Right kidney (tissue), 9 donors: ENCODE measurements around the gene STIL.
"Not testable (repeated sequence)": the region's sequence is repeated elsewhere in the genome, so short reads cannot be mapped to it uniquely, and the experiment has no call there.

Experiments used
- DNase-seq: peaks from one replicate; pipeline ENCODE4 v3.0.0-alpha.2; 2016
- long read RNA-seq, 8 donors: transcript quantifications; one replicate each; lab custom pipeline, GENCODE V29; 2026

STIL gene
- long read RNA-seq, donor 1, partial matches to known transcripts: 0 of 59 reads
- long read RNA-seq, donor 1, other reads (novel, unspliced or antisense): 59 of 59 reads
- long read RNA-seq, donor 2: 0 reads
- long read RNA-seq, donor 3, partial matches to known transcripts: 0 of 1 reads
- long read RNA-seq, donor 3, other reads (novel, unspliced or antisense): 0 of 1 reads
- long read RNA-seq, donor 4, partial matches to known transcripts: 0 of 1 reads
- long read RNA-seq, donor 4, other reads (novel, unspliced or antisense): 0 of 1 reads
- long read RNA-seq, donor 5: 0 reads
- long read RNA-seq, donor 6: 0 reads
- long read RNA-seq, donor 7: 0 reads
- long read RNA-seq, donor 8, partial matches to known transcripts: 5 of 5 reads
- long read RNA-seq, donor 8, other reads (novel, unspliced or antisense): 0 of 5 reads

GRCh38 chr1:47313915-47314664 is at the start of gene STIL:
TSS of gene STIL (minus strand) at chr1:47314147. CDS start at chr1:47310319, 3,828 bp downstream.
- DNase-seq: peak; percentile 86

DNA sequence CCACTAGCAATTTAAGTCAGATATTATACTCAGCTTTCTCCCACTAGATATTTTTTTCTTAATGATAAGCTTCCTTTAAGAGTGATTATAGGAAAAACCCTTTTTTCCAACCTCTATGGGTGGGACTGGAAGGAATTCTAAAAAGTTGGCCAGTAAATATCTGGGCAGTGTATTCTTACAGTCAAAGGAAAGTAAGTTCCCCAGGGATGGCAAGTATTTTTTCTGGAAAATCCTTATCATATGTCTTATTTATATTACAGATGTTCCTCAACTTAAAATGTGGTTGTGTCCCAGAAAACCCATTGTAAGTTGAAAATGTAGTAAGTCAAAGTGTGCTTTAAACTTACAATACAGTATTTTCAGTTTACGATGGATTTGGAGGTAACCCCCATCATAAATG is 48.9 kb upstream of the STIL start:
- no peak for DNase-seq

DNA sequence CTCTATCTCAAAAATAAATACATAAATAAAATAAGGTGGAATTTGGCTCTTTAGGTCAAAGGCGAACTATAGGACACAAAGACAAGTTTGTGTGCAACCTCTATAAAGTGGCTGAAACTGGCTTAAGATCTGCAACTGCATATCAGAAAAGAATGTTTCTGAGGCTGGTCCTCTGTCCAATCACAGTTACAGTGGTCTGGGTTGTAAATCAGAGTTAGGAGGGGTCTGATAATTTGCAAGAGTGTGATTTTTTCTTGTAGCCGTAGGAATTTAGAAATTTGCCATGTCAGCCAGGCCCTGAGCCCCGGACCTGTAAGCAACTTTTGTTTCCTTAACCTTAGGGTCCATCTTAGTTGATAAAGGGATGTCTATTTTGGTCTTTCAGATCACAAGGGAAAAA is 47.4 kb upstream of the STIL start:
- no peak for DNase-seq

- DNase-seq: no peak
Observed at GRCh38 chr1:47351305-47351704, 37.4 kb upstream of the STIL start.

GRCh38 chr1:47348246-47348645 is 34.3 kb upstream of the STIL start:
- no peak for DNase-seq

- no peak for DNase-seq
Observed at GRCh38 chr1:47347735-47348134, 33.8 kb upstream of the STIL start.

DNA sequence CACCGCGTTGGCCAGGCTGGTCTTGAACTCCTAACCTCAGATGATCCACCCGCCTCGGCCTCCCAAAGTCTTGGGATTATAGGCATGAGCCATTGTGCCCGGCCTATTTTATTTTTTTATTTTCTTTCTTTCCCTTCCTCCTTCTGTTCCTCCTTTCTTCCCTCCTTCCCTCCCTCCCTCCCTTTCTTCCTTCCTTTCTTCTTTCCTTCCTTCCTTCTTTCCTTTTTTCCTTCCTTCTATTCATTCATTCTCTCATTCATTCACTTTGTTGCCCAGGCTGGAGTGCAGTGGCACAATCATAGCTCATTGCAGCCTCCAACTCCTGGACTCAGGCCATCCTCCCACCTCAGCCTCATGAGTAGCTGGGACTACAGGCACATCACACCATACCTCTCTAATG is 33.0 kb upstream of the STIL start:
- not testable (repeated sequence) for DNase-seq

GRCh38 chr1:47340227-47340626 is 26.3 kb upstream of the STIL start:
- no peak for DNase-seq

- no peak for DNase-seq
Observed at GRCh38 chr1:47338249-47339077, 24.5 kb upstream of the STIL start.

GRCh38 chr1:47337350-47337749 is 23.4 kb upstream of the STIL start:
- DNase-seq: no peak

DNA sequence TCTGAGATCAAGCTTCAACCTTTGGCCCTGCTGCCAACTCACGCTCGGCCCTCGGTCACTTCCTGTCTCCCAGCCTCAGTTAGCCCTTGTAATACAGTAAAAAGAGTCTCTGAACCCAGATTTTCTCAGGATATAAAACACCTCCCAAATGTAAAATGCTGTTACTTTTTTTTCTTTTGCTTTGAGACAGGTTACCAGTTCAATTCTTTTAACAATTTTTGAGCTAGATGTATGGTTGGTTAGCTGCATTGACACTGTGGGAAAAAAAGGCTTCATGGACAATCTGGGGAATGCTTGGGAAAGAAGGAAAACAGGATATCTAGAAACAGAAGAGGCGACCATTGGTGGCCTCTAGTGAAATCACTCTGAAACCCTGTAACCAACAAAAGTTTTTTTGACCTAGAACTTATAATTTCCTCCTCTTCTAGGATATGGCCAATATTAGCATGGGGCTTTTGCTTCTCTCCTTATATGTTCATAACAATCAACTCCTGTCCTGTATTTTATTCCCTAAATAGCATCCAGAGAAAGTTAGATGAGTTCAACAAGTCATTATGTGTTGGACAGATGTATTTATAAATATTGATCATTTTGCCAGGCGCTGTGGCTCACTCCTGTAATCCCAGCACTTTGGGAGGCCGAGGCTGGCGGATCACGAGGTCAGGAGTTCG is 21.0 kb upstream of the STIL start:
- DNase-seq: no peak

DNA sequence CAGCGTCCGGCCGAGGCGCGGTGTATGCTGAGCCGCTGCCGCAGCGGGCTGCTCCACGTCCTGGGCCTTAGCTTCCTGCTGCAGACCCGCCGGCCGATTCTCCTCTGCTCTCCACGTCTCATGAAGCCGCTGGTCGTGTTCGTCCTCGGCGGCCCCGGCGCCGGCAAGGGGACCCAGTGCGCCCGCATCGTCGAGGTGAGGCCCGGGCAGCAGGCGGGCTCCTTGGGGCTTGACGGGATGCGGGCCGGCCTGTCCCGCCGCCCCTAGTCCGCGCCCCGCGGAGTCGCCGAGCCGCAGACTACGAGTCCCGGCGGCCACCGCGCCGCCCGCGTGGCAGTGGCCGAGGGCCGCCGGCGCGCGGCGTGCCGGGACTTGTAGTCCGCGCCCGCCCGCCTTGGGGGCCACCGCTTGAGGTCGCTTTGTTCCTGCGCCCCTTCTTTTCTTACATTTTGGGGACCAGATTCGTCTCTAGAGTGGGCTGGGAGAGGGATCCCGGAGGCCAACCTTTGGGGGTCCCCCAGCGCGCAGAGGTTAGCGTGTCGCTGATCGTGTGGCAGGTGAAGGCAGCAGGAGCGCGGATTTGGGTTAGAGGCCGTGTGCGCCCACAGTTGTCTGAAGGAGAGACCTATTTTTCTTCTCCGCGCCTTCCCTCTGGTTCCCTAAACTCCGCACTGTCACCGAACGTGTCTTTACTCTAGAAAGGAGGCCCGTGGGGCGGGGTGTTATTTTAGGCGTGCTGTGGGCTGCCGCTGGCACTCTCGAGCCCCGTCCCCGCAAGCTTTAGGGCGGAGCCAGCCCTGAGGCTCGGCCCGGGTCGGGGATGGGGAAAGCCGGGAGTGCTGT is 20.2 kb upstream of the STIL start:
- peak; percentile 98 for DNase-seq

GRCh38 chr1:47333578-47333921 is 19.6 kb upstream of the STIL start, which contains the start of gene CMPK1:
TSS of gene CMPK1 (plus strand) at chr1:47333790. CDS start at chr1:47333946, 156 bp downstream.
- DNase-seq: peak; percentile 87

GRCh38 chr1:47332779-47333577 is 19.0 kb upstream of the STIL start:
- DNase-seq: no peak

DNA sequence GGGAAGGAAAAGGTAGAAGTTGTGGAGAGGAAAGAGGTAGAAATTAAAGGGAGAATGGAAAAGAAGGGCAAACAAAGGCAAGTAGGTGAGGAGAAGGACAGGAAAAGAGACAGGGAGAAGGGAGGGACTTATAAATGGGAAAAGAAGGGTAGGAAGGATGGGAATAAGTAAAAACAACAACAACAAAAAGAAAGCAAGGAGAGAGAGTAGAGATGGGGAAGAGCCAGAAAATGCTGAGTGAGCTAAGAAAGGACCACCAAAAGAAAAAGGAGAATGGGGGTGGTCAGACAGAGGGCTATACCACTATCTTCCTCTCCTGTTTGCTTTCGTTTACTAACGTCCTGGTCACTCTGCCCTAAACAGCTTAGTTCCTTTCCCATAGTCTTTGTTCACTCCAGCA is 17.9 kb upstream of the STIL start:
- DNase-seq: no peak

GRCh38 chr1:47330212-47330611 is 16.3 kb upstream of the STIL start:
- no peak for DNase-seq

GRCh38 chr1:47328992-47329391 is 15.0 kb upstream of the STIL start:
- no peak for DNase-seq

GRCh38 chr1:47326271-47326670 is 12.3 kb upstream of the STIL start:
- no peak for DNase-seq

- DNase-seq: no peak
Observed at GRCh38 chr1:47325528-47325927, 11.6 kb upstream of the STIL start.

DNA sequence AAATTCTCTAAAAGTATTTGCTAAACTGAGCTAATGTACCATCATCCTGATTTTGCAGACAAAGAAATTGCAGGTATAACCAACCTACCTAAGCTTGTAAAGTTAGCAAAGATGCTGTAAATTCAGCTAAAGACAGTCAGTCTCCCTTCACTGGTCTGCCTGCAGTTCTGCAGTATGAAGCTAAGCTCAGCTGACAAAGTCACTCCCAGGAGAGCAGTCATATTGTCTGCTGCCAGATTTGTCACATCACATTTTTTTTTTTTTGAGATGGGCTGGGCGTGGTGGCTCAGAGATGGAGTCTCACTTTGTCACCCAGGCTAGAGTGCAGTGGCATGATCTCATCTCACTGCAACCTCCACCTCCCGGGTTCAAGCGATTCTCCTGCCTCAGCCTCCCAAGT is 10.7 kb upstream of the STIL start:
- no peak for DNase-seq
